Breast epithelium (tissue), 3 donors: ENCODE measurements around the gene NDC1.

Experiments used
- POLR2A ChIP-seq: fragments of 450-650 bp; IDR thresholded peaks from one replicate; pipeline ENCODE4 v1.6.1; 2016; ENCODE audit warnings: antibody characterized with exemption, mild to moderate bottlenecking, moderate library complexity
- POLR2AphosphoS5 ChIP-seq, 3 donors: sonication (generic); formaldehyde crosslinking; IDR thresholded peaks; one replicate each; pipeline ENCODE4 v1.6.1; 2017; ENCODE audit warnings: antibody characterized with exemption in 3 of 3
- TF ChIP-seq, protein P1 (sequence below), 3 donors: fragments of 450-650 bp; IDR thresholded peaks; one replicate each; pipeline ENCODE4 v1.5.1; 2016 to 2017; ENCODE audit warnings: antibody characterized with exemption in 3 of 3, mild to moderate bottlenecking in 3 of 3, moderate library complexity in 3 of 3

DNA sequence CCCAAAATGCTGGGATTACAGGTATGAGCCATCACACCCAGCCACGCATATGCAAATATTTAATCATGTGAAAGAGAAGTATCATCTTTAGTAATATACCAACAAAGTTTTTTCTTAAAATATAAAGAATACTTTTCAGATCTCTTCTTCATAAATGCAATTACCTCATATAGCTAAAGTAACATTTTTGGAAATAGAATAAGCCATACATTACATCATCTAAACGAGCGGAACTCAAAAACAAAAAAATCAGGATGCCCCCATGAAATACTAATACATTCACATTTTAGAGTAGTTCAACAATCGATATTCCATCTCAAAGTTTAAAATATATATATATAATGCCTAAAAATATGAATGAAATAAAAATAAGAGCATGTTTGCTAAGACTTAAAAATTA, 4.7 kb downstream of the NDC1 start:
- TF ChIP-seq POLR2A (no peak), POLR2AphosphoS5 (IDR thresholded peaks at IDR 0.05) (no peak)
- TF ChIP-seq, protein P1, sequence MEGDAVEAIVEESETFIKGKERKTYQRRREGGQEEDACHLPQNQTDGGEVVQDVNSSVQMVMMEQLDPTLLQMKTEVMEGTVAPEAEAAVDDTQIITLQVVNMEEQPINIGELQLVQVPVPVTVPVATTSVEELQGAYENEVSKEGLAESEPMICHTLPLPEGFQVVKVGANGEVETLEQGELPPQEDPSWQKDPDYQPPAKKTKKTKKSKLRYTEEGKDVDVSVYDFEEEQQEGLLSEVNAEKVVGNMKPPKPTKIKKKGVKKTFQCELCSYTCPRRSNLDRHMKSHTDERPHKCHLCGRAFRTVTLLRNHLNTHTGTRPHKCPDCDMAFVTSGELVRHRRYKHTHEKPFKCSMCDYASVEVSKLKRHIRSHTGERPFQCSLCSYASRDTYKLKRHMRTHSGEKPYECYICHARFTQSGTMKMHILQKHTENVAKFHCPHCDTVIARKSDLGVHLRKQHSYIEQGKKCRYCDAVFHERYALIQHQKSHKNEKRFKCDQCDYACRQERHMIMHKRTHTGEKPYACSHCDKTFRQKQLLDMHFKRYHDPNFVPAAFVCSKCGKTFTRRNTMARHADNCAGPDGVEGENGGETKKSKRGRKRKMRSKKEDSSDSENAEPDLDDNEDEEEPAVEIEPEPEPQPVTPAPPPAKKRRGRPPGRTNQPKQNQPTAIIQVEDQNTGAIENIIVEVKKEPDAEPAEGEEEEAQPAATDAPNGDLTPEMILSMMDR (IDR thresholded peaks at IDR 0.05): no peak
